GM18526 (cell line): Measurements from ENCODE around the gene ASTN2.

Source experiments
- POLR2A ChIP-seq: IDR thresholded peaks from 3 replicates; pipeline ENCODE4 v1.6.1; 2011; ENCODE audit not compliant: insufficient read length; ENCODE audit errors: extremely low read depth

The ASTN2 gene

DNA sequence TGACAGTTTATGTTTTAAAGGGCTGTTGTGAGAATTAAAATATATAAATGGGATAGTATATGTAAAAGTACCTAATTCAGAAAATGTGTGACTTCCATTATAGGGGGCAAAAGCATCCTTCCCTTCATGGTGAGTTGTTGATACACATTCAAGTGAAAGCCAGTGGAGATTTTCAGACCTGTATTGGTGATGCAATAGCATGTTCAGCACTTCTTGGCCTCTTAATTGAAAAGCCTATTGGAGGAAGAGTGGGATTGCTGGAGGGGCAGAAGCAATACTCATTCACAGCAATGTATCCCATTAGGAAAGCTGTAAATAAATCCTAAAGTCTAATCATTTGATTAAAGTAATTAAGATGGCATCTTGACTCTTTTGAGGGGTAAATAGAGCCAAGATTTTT is 710.4 kb downstream of the ASTN2 start:
- no peak for TF ChIP-seq POLR2A

DNA sequence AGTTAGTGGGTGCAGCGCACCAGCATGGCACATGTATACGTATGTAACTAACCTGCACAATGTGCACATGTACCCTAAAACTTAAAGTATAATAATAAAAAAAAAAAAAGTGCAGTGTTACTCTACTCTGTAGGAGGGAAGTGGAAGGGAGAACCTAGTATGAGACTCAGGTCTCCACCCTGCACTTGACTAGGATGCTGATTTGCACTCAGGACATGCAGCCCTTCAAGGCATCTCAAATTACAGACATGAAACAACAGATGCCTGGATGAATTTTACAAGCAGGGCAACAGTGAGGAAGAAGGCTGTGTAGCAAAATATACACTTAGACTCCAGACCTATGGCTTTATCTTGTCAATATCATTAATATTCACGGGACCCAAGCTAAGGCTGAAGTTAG is 711.2 kb downstream of the ASTN2 start:
- no peak for TF ChIP-seq POLR2A

DNA sequence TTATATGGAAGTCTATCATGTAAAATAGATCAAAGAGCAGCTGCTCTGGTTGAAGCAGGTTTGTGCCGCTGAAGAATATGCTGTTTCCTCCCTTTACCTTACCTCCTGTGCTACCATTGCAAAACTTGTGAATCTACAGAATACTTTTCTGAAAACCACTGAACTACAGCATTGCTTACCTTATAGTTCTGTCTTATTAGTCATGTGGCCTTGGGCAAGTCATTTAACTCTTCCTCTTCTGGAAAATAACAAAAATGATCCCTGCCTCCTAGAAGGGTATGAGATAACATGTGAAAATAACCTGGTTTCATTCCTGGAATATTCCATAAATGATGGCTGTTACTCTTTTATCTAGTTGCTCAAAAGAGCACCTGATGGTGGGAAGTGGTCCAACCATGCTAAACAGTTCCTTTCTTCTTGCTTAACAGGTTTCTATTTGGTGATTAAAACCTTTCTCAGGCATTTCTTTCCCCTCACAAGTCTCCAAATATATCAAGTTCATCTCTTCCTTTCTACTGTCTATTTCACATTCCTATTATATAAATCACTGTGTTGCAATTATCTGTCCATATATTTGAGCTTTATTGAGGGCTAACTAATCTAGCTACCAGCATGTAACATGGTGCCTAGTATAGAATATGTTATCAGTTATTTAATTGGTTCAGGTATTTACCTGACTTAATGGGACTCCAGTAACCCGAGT is 712.8 kb downstream of the ASTN2 start:
- TF ChIP-seq POLR2A: no peak

DNA sequence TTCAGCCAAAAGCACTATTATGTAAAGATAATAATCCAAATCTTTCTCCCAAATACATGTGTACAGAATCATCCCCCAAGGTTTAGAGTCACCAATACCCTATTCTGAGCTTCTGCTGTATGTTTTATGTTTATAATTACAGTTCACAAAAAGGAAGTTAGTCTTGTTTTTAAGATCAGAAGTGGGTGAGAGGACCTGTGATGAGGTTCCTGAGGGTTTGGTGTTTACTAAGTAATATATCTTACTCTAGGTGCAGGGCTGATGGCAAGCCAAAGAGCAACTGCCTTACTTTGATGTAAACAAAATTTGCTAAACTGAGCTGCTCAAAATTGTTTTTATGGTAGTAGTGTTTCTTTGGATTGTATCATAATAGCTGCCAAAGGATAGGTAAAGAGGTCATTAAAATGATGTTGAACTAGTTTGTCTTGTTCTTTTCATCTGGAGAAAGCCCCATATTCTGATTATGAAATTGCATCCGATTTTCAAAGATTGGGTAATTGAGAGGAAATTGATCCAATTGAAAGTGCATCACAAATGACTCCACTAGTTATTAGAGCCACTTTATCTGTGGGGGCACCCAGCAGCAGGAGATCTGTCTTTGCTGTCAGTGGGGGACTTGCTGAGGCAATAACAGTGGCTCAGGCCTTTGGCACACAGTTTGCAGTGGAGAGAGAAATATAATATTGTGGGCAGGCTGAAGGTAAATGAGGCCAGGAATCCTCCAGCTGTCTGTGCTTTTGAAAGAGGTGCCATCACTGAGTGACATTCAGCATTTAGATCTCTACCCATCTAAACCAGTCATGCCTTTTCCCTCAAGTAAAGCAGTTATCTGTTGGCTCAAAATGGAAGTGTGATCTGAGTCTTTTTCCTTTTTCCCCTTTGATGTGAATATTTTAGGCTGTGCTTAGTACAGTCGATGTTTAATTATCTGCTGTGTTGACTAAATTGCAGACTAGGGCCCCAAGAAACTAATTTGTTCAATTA is 713.7 kb downstream of the ASTN2 start:
- TF ChIP-seq POLR2A: no peak

DNA sequence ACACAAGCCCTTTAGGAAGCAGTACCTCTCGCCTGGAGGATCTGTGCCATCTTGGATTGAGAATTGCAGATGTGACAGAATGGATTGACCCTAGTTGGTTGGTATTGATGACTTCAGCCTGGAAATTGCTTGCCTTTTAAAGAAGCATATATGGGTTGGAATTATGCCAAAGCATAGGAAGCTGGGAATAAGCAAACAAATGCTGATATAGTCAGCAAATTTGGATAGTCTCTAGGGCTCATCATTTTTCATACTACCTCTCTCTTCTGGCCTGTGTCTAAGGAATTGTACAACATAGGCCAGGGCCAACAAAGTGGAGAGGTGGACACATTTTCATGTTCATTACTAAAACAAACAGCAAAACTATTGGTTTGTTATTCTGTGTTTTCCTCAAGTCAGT is 714.6 kb downstream of the ASTN2 start:
- TF ChIP-seq POLR2A: no peak

DNA sequence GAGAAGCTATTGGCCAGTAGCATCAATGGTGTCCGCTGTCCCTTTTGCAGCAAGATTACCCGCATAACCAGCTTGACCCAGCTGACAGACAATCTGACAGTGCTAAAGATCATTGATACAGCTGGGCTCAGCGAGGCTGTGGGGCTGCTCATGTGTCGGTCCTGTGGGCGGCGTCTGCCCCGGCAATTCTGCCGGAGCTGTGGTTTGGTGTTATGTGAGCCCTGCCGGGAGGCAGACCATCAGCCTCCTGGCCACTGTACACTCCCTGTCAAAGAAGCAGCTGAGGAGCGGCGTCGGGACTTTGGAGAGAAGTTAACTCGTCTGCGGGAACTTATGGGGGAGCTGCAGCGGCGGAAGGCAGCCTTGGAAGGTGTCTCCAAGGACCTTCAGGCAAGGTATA is 717.0 kb downstream of the ASTN2 start:
- TF ChIP-seq POLR2A: no peak

DNA sequence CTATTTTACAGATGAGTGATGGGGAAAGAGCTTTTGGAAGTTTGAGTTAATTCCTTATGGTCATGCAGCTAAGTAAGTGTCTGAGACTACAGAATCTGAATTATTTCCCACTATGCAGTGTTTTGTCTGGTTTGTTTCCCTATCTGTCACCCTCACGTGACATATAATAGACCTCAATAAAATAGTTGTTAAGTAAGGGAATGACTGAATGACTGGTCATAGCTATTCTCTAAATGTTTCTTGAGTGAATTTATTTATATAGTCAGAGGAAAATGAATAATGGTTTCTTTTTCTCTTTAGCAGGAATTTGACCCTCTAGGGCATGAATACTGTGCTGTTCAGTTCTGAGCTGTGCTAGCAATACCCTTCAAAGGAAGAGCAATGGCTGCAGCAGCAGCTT is 717.5 kb downstream of the ASTN2 start:
- no peak for TF ChIP-seq POLR2A

DNA sequence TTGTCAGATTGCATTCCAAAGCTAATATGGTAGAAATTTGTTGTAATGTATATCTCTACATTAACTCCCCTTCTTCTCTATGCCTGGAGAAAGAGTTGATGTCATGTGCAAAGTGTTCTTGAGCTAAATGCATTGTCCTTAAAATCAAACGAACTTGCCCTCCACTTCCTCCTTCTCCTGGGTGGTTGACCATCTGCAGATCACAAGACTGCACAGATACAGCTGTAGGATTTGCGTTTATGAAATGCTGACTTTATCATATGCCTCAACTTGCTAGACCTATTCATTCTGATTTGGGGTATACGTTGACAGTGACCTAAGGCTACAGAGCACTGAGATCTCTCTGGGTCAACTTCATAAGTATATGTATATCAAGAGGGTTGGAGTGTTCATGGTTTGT is 719.4 kb downstream of the ASTN2 start:
- no peak for TF ChIP-seq POLR2A

DNA sequence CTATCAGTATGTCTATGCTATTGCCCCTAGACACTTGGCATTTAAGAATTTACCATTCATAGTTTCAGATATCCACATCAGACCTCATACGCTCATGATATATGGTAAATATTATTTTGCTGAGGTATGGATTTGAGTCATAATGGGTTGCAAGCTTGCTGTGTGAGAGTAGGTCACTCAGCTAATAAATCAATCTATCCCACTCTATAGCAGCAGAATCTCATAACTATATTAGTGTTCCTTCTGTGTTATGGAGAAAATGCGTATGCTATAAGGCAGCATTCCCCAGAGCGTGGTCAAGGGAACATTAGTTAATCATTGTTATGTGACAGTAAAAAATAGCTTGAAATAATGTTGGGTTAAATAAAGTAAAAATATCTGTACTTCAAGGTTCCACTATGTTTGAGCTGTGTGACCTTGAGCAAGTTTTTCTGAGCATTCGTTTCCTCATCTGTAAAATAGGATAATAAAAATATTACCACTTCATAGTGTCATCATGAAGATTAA is 720.0 kb downstream of the ASTN2 start:
- no peak for TF ChIP-seq POLR2A

DNA sequence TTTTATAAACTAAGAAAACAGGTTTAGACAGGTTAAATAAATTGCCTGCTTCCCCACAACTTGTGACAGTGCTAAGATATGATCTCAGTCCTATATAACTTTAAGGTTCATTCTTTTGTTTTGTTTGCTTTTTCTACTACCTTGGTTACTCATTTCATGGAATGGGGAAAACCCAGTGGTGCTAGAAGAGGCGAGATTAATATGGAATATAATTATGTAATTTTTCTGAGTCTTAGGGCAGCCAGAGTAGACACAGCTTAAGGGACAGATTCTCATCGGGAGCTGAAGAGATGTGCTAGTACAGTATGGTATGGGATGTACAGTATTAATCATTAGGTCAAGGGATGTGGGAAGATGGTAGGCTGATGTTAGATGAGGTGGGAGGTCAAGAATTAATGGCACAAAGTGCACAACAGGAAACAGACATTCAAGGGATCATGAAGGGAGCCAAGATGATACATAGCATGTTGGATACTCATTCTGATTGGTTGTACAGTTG is 721.6 kb downstream of the ASTN2 start:
- no peak for TF ChIP-seq POLR2A

DNA sequence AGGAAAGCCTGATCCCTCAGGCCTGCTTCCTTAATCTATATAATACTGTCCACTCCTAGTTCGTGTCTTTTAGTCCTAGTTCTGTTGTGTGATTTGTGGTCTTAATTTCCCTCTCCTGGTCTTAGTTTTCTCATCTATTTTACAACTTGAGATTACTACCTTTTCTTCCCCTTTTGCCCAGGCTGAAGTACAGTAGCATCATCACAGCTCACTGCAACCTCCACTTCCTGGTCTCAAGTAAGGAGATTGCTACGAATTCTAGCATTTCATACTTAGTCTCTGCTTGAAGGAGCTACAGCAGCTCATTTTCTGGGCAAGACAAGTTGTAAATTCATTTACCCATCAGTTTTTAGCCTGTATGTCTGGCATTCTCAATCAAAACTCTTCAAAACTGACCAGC is 722.2 kb downstream of the ASTN2 start:
- TF ChIP-seq POLR2A: no peak

DNA sequence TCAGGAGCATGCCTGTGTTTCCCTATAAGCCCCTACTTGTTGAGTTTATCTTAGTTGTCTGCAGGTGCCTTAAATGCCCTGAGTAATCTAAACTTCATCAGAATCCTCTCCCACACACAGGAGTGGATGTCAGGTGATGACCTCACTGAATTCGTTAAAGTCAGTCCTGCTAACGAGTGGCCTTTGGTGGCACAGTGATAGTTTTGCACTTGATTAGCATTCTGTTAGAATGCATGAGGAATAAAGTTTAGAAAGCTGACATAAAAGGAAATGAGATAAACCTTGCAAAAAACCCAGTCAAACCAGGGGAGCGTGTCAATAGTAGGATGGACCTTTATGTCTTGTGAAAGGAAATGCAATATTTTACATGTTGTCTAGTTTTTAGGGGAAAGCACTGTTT is 723.2 kb downstream of the ASTN2 start:
- TF ChIP-seq POLR2A: no peak

DNA sequence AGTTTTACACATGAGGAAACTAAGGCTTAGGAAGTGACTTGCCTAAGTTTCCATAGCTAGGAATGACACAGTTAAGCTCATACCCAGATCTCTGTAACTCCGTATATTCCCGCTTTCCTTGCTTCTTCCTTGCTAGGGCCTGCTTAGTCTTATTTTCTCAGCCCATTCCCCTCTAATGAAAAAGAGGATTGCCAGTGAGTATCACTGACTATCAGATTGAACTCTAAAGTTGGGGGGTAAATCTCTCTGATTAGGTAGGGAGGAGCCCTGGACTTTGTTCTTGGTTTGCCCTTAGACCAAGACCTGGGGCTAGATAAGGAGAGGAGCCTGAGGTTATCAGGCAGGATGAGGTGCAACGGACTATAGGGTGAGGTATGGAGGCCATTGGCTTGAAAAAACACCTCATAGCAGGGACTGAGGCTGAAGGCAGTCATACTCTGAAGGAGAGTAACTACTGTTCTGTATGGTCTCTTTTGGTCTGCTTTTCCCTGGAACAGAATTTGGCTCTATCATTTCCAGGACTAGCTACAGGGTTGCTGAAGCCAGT is 725.3 kb downstream of the ASTN2 start:
- no peak for TF ChIP-seq POLR2A

DNA sequence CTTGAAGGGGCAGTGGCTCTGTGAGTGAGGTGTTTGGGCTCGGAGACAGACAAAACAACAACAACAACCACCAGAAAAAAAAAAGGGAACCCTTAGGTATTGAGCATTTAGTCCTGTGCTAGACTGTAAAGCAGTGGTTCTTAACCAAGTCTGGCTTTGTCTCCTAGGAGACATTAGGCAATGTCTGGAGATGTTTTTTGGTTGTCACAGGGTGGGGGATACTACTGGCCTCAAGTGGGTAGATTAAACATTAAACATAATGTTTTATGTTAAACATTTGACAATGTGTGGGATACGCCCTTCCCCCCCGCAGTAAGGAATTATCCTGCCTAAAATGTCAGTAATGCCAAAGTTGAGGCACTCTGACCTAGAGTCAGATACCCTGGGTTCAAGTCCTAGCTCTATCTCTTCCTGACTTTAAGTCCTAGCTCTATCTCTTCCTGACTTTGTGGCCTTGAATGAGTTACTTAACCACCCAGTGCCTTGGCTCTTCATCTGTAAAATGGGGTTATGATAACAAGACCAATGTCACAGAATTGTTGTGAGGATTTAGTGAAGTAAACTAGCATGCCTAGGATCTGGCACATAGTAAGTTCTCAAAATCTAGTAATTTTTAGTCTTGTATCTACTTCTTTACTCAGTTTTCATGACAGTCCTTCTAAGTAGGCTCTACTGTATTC is 725.9 kb downstream of the ASTN2 start:
- TF ChIP-seq POLR2A: no peak

DNA sequence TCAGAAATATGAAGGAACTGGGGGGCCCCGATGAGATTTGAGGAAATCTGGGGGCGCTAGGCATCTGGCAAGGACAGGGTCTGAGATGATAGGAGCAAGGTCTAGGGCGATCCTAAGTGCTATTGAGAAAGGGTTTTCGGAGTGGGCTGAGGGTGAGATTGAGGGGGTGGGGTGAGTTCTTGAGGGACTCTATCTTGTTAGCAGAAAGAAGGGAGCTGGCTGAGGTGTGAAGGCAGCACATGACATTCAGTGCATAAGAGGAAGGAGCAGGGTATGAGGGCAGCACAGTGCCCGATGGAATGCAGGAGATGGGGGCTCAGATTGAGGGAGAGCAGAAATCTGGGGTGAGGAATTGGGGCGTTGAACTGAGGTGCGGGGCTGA is 727.1 kb downstream of the ASTN2 start:
- TF ChIP-seq POLR2A: no peak
